Mesodermal cell (in vitro differentiated cells): ENCODE measurements around the gene SLC12A3.
"Not testable (repeated sequence)": the region's sequence is repeated elsewhere in the genome, so short reads cannot be mapped to it uniquely, and the experiment has no call there.

Source experiments
- H3K27ac ChIP-seq: 2 replicates; pipeline ENCODE4 v1.7.0; 2013; ENCODE audit warnings: mild to moderate bottlenecking, low read depth, low read length, moderate library complexity; ENCODE audit not compliant: severe bottlenecking
- H3K36me3 ChIP-seq: 2 replicates; pipeline ENCODE4 v1.7.1; 2013; ENCODE audit warnings: mild to moderate bottlenecking, low read length, moderate library complexity; ENCODE audit not compliant: control insufficient read depth, insufficient read depth
- H3K4me1 ChIP-seq: one replicate; pipeline ENCODE4 v1.7.1; 2013; ENCODE audit warnings: mild to moderate bottlenecking, low read length; ENCODE audit not compliant: insufficient read depth, control insufficient read depth, poor library complexity, severe bottlenecking
- H3K4me3 ChIP-seq: 2 replicates; pipeline ENCODE4 v1.7.0; 2013; ENCODE audit warnings: low read length, control low read depth, mild to moderate bottlenecking; ENCODE audit not compliant: insufficient read depth, poor library complexity, severe bottlenecking; ENCODE audit errors: extremely low read depth
- H3K9me3 ChIP-seq: 2 replicates; pipeline ENCODE4 v1.7.1; 2013; ENCODE audit warnings: mild to moderate bottlenecking, low read length, moderate library complexity; ENCODE audit not compliant: control insufficient read depth
- WGBS, 2 experiments: methylation state at CpG; one replicate each; pipeline ENCODE4 v1.1.5; 2013; ENCODE audit warnings: missing lambda C conversion rate in 2 of 2; ENCODE audit not compliant: insufficient coverage in 2 of 2; 5-methylcytosine and 5-hydroxymethylcytosine counted together

SLC12A3 gene

DNA sequence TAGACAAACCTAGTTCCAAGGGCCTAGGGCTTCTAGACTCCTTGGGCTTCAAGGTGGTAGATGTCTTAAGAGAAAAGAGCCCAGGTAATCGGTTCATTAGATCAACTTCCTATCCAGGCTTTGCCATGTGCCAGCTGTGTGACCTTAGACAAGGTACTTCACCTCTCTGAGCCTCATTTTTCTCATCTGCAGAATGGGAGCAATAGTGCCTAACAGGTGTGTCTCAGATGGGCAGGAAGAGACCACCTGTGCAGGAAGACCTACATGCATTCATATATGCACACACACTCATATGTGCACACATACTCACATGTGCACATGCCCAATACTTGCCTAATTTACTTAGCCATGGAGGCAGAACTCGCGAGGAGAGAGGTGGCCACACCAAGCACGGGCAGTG is 15.7 kb downstream of the SLC12A3 start:
- Histone ChIP-seq H3K9me3 (peaks cover 5% of the 10 kb centered on the region), H3K27ac (no peak overlapping the region), H3K36me3 (no peaks in the 10 kb centered on the region), H3K4me3 (no peak overlapping the region), H3K4me1 (no peaks in the 10 kb centered on the region)
- 86 to 87% methylated on average over 3 of the region's 4 CpGs for WGBS, 2 experiments

DNA sequence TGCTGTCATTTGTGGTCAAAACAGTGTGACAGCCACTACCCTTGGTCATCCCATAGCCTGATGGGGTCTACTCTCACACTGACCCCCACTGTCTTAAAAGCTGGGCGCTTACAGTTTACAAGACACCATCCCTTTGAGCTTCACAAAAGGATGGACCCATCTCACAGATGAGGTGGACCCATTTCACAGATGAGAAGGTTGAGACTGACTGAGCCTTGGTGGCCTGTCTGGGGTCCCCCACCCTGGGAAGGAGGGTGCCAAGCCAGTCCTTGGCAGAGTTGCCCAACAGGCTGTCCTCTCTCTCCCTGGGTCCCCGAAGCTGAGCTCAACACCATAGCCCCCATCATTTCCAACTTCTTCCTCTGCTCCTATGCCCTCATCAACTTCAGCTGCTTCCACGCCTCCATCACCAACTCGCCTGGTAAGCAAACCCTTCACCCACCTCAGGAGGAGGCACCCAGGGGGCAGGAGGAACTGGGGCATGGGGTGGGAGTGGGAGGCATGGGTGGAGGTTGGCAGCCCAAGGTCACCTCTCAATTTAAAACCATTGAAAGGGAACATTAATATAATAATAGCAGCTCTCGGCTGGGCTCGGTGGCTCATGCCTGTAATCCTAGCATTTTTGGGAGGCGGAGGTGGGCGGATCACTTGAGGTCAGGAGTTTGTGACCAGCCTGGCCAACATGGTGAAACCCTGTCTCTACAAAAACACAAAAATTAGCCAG is 17.2 kb downstream of the SLC12A3 start:
- WGBS, 2 experiments, result 91 to 94% methylated on average over 5 of the region's 8 CpGs
- Histone ChIP-seq H3K4me1 (no peaks in the 10 kb centered on the region), H3K4me3 (no peak overlapping the region), H3K27ac (no peak overlapping the region), H3K9me3 (peaks cover 5% of the 10 kb centered on the region), H3K36me3 (no peaks in the 10 kb centered on the region)

DNA sequence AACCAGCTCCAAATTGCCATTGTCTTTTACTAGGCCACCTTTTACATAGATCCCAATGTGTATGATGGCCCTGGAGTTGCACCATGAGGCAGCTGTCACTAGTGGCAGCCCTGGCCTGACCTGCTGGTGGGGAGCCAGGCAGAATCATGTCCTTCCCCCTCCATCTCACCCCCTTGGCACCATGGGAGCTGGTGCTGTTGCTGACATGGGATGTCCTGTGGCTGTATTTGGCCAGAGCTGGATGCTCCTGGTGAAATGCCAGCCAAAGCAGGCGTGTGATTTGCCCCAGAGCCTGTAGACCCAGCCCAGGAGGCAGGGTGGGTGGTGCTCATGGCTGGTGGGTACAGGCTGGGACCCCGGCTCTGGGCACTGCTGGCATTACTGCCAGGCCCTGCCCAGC is 18.6 kb downstream of the SLC12A3 start:
- peaks cover 5% of the 10 kb centered on the region for H3K9me3 ChIP-seq
- no peaks in the 10 kb centered on the region for H3K36me3 ChIP-seq
- no peaks in the 10 kb centered on the region for H3K4me1 ChIP-seq
- H3K27ac ChIP-seq, result no peak overlapping the region
- no peak overlapping the region for H3K4me3 ChIP-seq
- WGBS, 2 experiments, result 79 to 88% methylated on average over 2 of the region's 2 CpGs

DNA sequence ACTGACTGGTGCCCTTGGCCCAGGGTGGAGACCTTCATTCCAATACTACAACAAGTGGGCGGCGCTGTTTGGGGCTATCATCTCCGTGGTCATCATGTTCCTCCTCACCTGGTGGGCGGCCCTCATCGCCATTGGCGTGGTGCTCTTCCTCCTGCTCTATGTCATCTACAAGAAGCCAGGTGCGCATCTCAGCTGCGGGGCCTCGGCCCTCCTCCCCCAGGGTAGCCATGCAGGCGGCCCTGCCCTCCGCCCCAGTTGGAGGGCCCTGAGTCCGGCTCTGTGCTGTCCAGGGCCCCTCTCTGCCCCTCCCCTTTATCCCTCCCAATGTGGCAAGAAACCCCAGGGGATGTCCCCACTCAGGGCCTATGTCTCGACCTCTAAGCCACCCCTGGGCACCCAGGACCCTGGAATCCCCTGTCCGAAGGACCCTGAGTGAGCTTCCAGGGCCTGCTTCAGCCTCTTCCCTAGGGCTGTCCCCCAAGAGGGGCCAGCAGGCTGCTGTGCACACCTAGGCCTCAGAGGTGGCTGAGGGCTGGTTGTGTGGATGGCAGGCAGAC is 19.1 kb downstream of the SLC12A3 start:
- Histone ChIP-seq H3K4me1 (no peaks in the 10 kb centered on the region), H3K36me3 (no peaks in the 10 kb centered on the region), H3K27ac (no peak overlapping the region), H3K9me3 (peaks cover 5% of the 10 kb centered on the region), H3K4me3 (no peak overlapping the region)
- WGBS, 2 experiments, result 91 to 96% methylated on average over 13 to 14 of the region's 14 CpGs

DNA sequence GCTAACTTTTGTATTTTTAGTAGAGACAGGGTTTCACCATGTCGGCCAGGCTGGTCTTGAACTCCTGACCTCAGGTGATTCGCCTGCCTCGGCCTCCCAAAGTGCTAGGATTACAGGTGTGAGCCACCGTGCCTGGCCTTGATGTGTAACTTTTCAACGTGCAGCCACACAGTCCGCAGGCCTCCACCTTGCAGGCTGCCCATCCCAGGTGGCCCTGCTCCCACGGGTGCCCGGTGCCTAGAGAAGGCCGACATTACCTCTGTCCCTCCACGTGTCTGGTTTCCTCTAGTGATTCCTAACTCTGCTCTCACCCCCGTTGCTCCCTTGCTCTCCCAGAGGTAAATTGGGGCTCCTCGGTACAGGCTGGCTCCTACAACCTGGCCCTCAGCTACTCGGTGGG is 19.9 kb downstream of the SLC12A3 start:
- H3K36me3 ChIP-seq, H3K4me1 ChIP-seq, H3K9me3 ChIP-seq, H3K4me3 ChIP-seq, H3K27ac ChIP-seq: not testable (repeated sequence)
- WGBS, 2 experiments, result 90 to 92% methylated on average over 13 of the region's 13 CpGs

DNA sequence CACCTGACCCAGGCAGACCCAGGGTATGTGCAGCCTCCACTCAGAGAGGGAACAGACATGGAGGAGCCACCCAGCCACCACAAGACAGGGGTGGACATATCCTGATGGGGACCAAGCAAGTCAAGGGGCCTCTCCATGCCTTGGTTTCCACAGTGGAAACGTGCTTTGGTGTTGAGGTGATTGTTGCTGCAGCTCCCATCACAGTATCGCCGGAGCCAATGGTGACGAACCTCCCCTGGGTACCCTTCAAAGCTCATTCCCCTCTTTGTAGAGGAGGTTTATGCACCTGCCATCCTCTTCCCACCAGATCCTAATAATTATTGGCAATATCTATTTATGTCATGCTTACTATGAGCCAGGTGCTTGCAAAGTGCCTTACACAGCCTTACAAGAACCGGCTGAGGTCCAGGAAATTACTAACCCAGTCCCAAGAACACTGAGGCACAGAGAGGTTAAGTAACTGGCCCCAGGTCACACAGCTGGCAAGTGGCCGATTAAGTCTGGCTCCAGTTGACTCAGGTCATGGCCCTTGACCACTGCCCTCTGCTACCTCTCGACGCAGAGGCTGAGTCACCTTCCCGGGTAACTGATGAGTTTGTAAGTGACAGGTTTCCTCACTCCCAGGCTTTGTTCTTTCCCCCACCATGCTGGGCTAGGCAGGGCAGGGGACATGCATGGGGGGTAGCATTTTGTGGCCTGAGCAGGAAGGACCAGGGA is 20.6 kb downstream of the SLC12A3 start:
- WGBS, 2 experiments, result 90 to 97% methylated on average over 4 to 7 of the region's 9 CpGs
- H3K36me3 ChIP-seq, result no peaks in the 10 kb centered on the region
- no peak overlapping the region for H3K27ac ChIP-seq
- H3K4me1 ChIP-seq, result no peaks in the 10 kb centered on the region
- no peak overlapping the region for H3K4me3 ChIP-seq
- peaks cover 5% of the 10 kb centered on the region for H3K9me3 ChIP-seq

DNA sequence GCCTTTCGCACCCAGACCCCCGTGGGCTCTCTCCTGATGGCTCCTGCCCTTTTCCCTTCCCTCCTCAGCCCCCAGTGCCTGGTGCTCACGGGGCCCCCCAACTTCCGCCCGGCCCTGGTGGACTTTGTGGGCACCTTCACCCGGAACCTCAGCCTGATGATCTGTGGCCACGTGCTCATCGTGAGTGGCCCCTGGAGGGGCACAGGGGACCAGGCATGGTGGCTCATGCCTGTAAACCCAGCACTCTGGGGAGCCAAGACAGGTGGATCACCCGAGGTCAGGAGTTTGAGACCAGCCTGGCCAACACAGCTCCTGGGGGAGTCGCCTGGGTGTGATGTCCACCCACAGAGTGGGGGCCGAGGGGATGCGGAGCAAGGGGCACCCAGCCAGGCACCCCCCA is 21.3 kb downstream of the SLC12A3 start:
- H3K4me3 ChIP-seq, result no peak overlapping the region
- no peaks in the 10 kb centered on the region for H3K36me3 ChIP-seq
- WGBS, 2 experiments, result 80 to 84% methylated on average over 9 to 11 of the region's 12 CpGs
- peaks cover 5% of the 10 kb centered on the region for H3K9me3 ChIP-seq
- no peaks in the 10 kb centered on the region for H3K4me1 ChIP-seq
- no peak overlapping the region for H3K27ac ChIP-seq

DNA sequence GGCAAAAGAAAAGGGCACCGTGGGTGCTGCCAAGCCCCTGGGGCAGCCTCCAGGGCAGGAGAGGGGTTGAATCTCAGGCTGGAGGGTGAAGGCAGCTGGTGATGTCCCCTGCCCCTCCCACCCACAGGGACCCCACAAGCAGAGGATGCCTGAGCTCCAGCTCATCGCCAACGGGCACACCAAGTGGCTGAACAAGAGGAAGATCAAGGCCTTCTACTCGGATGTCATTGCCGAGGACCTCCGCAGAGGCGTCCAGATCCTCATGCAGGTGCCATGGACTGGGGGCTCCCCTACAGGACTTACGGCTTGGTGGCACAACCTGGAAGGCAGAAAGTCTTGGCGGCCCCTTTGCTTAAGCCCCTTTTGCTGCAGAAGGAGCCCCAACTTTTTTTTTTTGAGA is 21.8 kb downstream of the SLC12A3 start:
- Histone ChIP-seq H3K4me3 (no peak overlapping the region), H3K9me3 (peaks cover 5% of the 10 kb centered on the region), H3K4me1 (no peaks in the 10 kb centered on the region), H3K27ac (no peak overlapping the region), H3K36me3 (no peaks in the 10 kb centered on the region)
- 93% methylated on average over 8 of the region's 9 CpGs for WGBS, 2 experiments

DNA sequence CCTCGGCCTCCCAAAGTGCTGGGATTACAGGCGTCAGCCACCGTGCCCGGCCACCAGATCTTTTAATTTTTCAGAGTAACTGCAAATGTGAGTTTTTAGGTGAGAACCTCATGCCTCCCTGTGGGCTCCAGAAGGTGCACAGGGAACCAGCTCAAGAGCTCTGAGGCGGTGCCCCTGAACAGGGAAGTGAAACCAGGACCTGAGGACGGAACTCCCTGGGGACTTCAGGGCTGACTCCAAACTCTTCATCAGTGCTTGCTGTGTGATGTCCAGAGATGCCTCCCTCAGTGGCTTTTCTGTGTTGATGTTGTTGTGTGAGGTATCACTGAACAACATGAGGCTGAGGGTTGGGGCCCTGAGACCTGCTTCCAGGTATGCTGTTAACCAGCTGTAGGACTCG is 23.8 kb downstream of the SLC12A3 start:
- H3K9me3 ChIP-seq, result peaks cover 5% of the 10 kb centered on the region
- no peak overlapping the region for H3K4me3 ChIP-seq
- H3K4me1 ChIP-seq, result no peaks in the 10 kb centered on the region
- no peaks in the 10 kb centered on the region for H3K36me3 ChIP-seq
- 92 to 93% methylated on average over 4 to 7 of the region's 7 CpGs for WGBS, 2 experiments
- no peak overlapping the region for H3K27ac ChIP-seq

DNA sequence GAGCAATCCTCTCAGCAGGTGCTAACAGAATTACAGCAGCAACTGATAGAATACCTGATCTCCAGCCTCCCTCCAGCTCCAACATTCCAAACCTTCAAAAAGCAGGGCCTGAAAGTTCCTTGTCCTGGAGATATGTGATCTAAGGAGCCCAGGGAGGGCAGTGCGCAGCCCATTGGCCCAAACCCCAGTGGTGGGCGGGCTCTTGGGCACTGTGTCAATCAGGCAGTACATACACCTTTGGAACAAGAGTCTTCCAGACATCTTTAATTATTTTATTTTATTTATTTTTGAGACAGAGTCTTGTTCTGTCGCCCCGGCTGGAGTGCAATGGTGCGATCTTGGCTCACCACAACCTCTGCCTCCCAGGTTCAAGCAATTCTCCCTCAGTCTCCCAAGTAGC is 24.2 kb downstream of the SLC12A3 start:
- no peak overlapping the region for H3K27ac ChIP-seq
- H3K4me1 ChIP-seq, result no peaks in the 10 kb centered on the region
- H3K4me3 ChIP-seq, result no peak overlapping the region
- peaks cover 5% of the 10 kb centered on the region for H3K9me3 ChIP-seq
- 90% methylated on average over 2 of the region's 5 CpGs; no CpG with 5 or more reads in 1 of the 2 experiments for WGBS, 2 experiments
- no peaks in the 10 kb centered on the region for H3K36me3 ChIP-seq

DNA sequence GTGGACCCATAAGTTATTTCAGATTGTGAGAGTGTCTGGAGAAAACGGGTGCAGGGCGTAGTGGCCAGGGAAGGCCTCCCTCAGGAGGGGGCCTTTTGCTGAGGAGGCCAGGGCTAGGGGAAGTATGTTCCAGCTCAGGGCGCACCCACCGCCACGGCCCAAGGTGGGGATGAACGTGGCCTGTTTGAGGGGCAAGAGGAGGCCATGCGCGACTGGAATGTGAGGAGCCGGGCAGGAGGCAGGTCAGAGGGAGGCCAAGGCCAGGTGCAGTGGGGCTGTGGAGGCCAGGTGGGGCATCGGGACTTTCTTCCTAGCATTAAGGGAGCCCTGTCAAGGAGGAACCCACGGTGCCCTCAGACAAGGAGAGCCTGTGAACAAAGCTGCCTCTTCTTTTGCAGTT is 26.7 kb downstream of the SLC12A3 start:
- WGBS, 2 experiments, result 85 to 89% methylated on average over 6 to 11 of the region's 11 CpGs
- Histone ChIP-seq H3K9me3 (no peaks in the 10 kb centered on the region), H3K36me3 (no peaks in the 10 kb centered on the region), H3K4me3 (no peak overlapping the region), H3K4me1 (no peaks in the 10 kb centered on the region), H3K27ac (no peak overlapping the region)
